Right lobe of liver (tissue), 4 donors: Measurements from ENCODE around the gene VEZT.

ENCODE experiments used
- CTCF ChIP-seq, 4 donors: fragments of 200-600 bp in 3 of 4; fragments of 450-650 bp in 1 of 4; IDR thresholded peaks; one replicate each; pipeline versions ENCODE4 v1.5.1 to v1.8.0; 2016 to 2022; ENCODE audit warnings: antibody characterized with exemption in 4 of 4, mild to moderate bottlenecking in 2 of 4
- POLR2A ChIP-seq: fragments of 450-650 bp; IDR thresholded peaks from one replicate; pipeline ENCODE4 v1.6.1; 2017; ENCODE audit warnings: antibody characterized with exemption, mild to moderate bottlenecking
- donor health status: DM: no; HTN: no; CAD: no.
- donor health status: DM: no; HTN: no; CAD: no.
- donor health status: DM: no; HTN: yes; CAD: no.

GRCh38 chr12:95253386-95253785 lies 35.8 kb downstream of the VEZT start:
- no peak for TF ChIP-seq CTCF (IDR thresholded peaks at IDR 0.05)
- TF ChIP-seq POLR2A, result no peak
